Thyroid gland (tissue), 4 donors: ENCODE measurements around the gene SULF2. TPM values are rescaled to one million over a fixed set of nuclear protein-coding genes. Genes with fewer than 3 reads are reported as not detected.

Experiments used
- DNase-seq, 2 donors: peaks; one replicate each; pipeline ENCODE4 v3.0.0-alpha.2; 2019
- H3K27ac ChIP-seq, 3 donors: fragments of 200-600 bp; sonication (generic); 1 replicate in 2 of 3; 2 replicates in 1 of 3; pipeline ENCODE4 v1.5.1; 2016 to 2019; ENCODE audit warnings: mild to moderate bottlenecking in 1 of 3, moderate library complexity in 1 of 3
- H3K27me3 ChIP-seq: fragments of 200-600 bp; sonication (generic); one replicate; pipeline ENCODE4 v1.5.1; 2019
- H3K36me3 ChIP-seq, 2 donors: fragments of 200-600 bp; sonication (generic); one replicate each; pipeline ENCODE4 v1.5.1; 2016 to 2019
- H3K4me1 ChIP-seq, 2 donors: fragments of 200-600 bp; sonication (generic); one replicate each; pipeline ENCODE4 v1.5.1; 2017 to 2019
- H3K4me3 ChIP-seq, 3 donors: fragments of 200-600 bp; sonication (generic); replicated peaks in 1 of 3; 1 replicate in 2 of 3; 2 replicates in 1 of 3; pipeline ENCODE4 v1.5.1; 2016; ENCODE audit warnings: mild to moderate bottlenecking in 1 of 3
- H3K9me3 ChIP-seq: fragments of 200-600 bp; sonication (generic); one replicate; pipeline ENCODE4 v1.5.1; 2017
- CTCF ChIP-seq, 6 experiments: fragments of 200-600 bp in 3 of 6; fragments of 450-650 bp in 3 of 6; sonication (generic) in 3 of 6; IDR thresholded peaks; one replicate each; pipeline ENCODE4 v1.5.1; 2016 to 2019; ENCODE audit warnings: antibody characterized with exemption in 6 of 6, mild to moderate bottlenecking in 2 of 6, inconsistent platforms in 1 of 6, moderate library complexity in 1 of 6
- POLR2A ChIP-seq, 2 donors: fragments of 450-650 bp; IDR thresholded peaks; one replicate each; pipeline ENCODE4 v1.6.1; 2017; ENCODE audit warnings: antibody characterized with exemption in 2 of 2, mild to moderate bottlenecking in 2 of 2, moderate library complexity in 1 of 2
- WGBS, 2 donors: methylation state at CpG; one replicate each; pipeline ENCODE4 v1.1.5; 2017; 5-methylcytosine and 5-hydroxymethylcytosine counted together
- intact Hi-C: fragments of 100-400 bp; cut with DNase I; formaldehyde crosslinking; loops from one replicate; pipeline ENCODE4 v1.15.1; 2023
- total RNA-seq, 4 donors: library from RNA; depleted of rRNA; stranded (reverse); fragments of >200 nt; gene quantifications; one replicate each; pipeline ENCODE4 v1.2.3, GENCODE V29; 2016

SULF2 gene
- total RNA-seq, 4 donors from 2014 or later, result 39.4 to 90.6 (median 55.4) TPM

DNA sequence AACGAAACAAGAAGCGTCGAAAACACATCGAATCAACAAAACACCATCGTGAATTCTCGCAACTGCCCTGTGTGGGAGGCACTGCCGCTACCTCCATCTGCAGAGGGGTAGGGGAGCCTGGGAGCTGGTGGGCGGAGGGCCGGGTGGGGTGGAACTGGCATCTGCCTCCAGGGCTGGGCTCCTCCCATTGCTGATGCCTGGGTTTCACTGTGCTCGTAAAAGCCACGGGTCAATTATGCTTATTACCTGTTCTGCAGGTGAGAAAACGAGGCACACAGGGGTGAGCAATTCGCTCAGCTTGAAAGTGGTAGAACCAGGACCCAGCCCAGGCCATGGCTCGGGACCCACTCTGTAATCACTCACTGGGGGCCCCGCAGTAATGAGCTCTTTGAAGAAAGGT, 16.5 kb upstream of the SULF2 start:
- intact Hi-C loops, result no loop called here
- H3K36me3 ChIP-seq, result no peaks in the 10 kb centered on the region

GRCh38 chr20:47801079-47801478, 15.8 kb upstream of the SULF2 start:
- intact Hi-C loops, result no loop called here

More for the DNA sequence above, 16.5 kb upstream of the SULF2 start:
- no peak overlapping the region for H3K27ac ChIP-seq
- 89 to 91% methylated on average over 14 to 15 of the region's 15 CpGs for WGBS, 2 donors
- no peaks in the 10 kb centered on the region for H3K27me3 ChIP-seq
- TF ChIP-seq CTCF (IDR thresholded peaks at IDR 0.05) (no peak), POLR2A (IDR thresholded peaks at IDR 0.05) (no peak)
- H3K4me3 ChIP-seq, result no peak overlapping the region
- no peaks in the 10 kb centered on the region for H3K4me1 ChIP-seq
- no peak for DNase-seq
- H3K9me3 ChIP-seq, result no peaks in the 10 kb centered on the region

GRCh38 chr20:47800623-47801022, 15.3 kb upstream of the SULF2 start:
- DNase-seq, result no peak
- TF ChIP-seq CTCF (IDR thresholded peaks at IDR 0.05), result no peak
- TF ChIP-seq POLR2A (IDR thresholded peaks at IDR 0.05), result no peak
- 64 to 69% methylated on average over 11 of the region's 11 CpGs for WGBS, 2 donors
- no peak overlapping the region for H3K4me3 ChIP-seq
- intact Hi-C loops, result no loop called here
- H3K9me3 ChIP-seq, result no peaks in the 10 kb centered on the region
- no peaks in the 10 kb centered on the region for H3K27me3 ChIP-seq
- H3K36me3 ChIP-seq, result no peaks in the 10 kb centered on the region
- H3K27ac ChIP-seq, result no peak overlapping the region
- H3K4me1 ChIP-seq, result no peaks in the 10 kb centered on the region

More at GRCh38 chr20:47801079-47801478, 15.8 kb upstream of the SULF2 start:
- no peaks in the 10 kb centered on the region for H3K27me3 ChIP-seq
- no peak for DNase-seq
- no peaks in the 10 kb centered on the region for H3K9me3 ChIP-seq
- H3K4me3 ChIP-seq, result no peak overlapping the region
- TF ChIP-seq CTCF (IDR thresholded peaks at IDR 0.05) (no peak), POLR2A (IDR thresholded peaks at IDR 0.05) (no peak)
- H3K27ac ChIP-seq, result no peak overlapping the region
- H3K36me3 ChIP-seq, result no peaks in the 10 kb centered on the region
- WGBS, 2 donors, result 95% methylated on average over 5 of the region's 5 CpGs
- H3K4me1 ChIP-seq, result no peaks in the 10 kb centered on the region

- Histone ChIP-seq H3K27ac (no peak overlapping the region), H3K36me3 (no peaks in the 10 kb centered on the region), H3K27me3 (no peaks in the 10 kb centered on the region), H3K9me3 (no peaks in the 10 kb centered on the region), H3K4me3 (no peak overlapping the region), H3K4me1 (no peaks in the 10 kb centered on the region)
- no peak for DNase-seq
- WGBS, 2 donors, result 60 to 73% methylated on average over 6 of the region's 6 CpGs
- TF ChIP-seq CTCF (IDR thresholded peaks at IDR 0.05) (no peak), POLR2A (IDR thresholded peaks at IDR 0.05) (no peak)
- intact Hi-C loops, result no loop called here
These were observed 13.9 kb upstream of the SULF2 start for GRCh38 chr20:47799116-47799715.

- WGBS, 2 donors, result 75 to 77% methylated on average over 6 to 9 of the region's 9 CpGs
- intact Hi-C loops, result no loop called here
- H3K27ac ChIP-seq, result no peak overlapping the region
- H3K4me3 ChIP-seq, result no peak overlapping the region
- DNase-seq, result no peak
- no peaks in the 10 kb centered on the region for H3K27me3 ChIP-seq
- H3K36me3 ChIP-seq, result no peaks in the 10 kb centered on the region
- TF ChIP-seq POLR2A (IDR thresholded peaks at IDR 0.05) (no peak), CTCF (IDR thresholded peaks at IDR 0.05) (no peak)
- peaks cover 0 to 2% of the 10 kb centered on the region in 2 donors for H3K4me1 ChIP-seq
- no peaks in the 10 kb centered on the region for H3K9me3 ChIP-seq
These were observed 11.7 kb upstream of the SULF2 start for GRCh38 chr20:47796971-47797370.
